ENCODE data around the gene TCF19.

- TF ChIP-seq CTCF (IDR thresholded peaks at IDR 0.05) (no peak), POLR2A (IDR thresholded peaks at IDR 0.05) (no peak)
These were observed 43.9 kb upstream of the TCF19 start, which contains the start of gene PSORS1C1 for GRCh38 chr6:31114541-31114878.

All from right lobe of liver (tissue), 4 donors.